OCI-LY7 (cell line): Measurements from ENCODE around the gene TBC1D24. TPM values are rescaled to one million over a fixed set of nuclear protein-coding genes. Genes with fewer than 3 reads are reported as not detected.

Source experiments
- BruUV-seq: library from RNA; stranded (reverse); fragments of 400-500 nt; replicated peaks from 2 replicates; lab custom pipeline; 2021; lab: Mats Ljungman, UMichigan
- CTCF ChIA-PET: fragments of 300-600 bp; sonication (Branson Sonifier 250); formaldehyde crosslinking; loops from one replicate; lab custom pipeline; 2022; ENCODE audit warnings: antibody characterized with exemption; ENCODE audit not compliant: unreplicated experiment; lab: Charles Lee
- POLR2A ChIA-PET: fragments of 300-600 bp; sonication (Branson Sonifier 250); formaldehyde crosslinking; loops from one replicate; lab custom pipeline; 2022; ENCODE audit warnings: antibody characterized with exemption; lab: Charles Lee
- DNase-seq: peaks from one replicate; pipeline ENCODE4 v3.0.0-alpha.2; 2015; ENCODE audit warnings: low spot score
- H2AFZ ChIP-seq: fragments of 200-600 bp; sonication (generic), shearing (Covaris generic); 2 replicates; pipeline ENCODE4 v1.6.1; 2014; ENCODE audit warnings: mild to moderate bottlenecking, antibody characterized with exemption, low read length, moderate library complexity
- H3K27ac ChIP-seq: fragments of 200-600 bp; sonication (generic); 2 replicates; pipeline ENCODE4 v1.5.1; 2014; ENCODE audit warnings: mixed run types, low read depth, mild to moderate bottlenecking, moderate library complexity, low read length, inconsistent platforms; ENCODE audit not compliant: poor library complexity, severe bottlenecking
- H3K36me3 ChIP-seq: fragments of 200-600 bp; sonication (generic); 2 replicates; pipeline ENCODE4 v1.6.1; 2014; ENCODE audit warnings: mild to moderate bottlenecking, antibody characterized with exemption, low read length, moderate library complexity, mixed read lengths; ENCODE audit not compliant: insufficient read depth
- H3K4me1 ChIP-seq: fragments of 200-600 bp; sonication (generic); 2 replicates; pipeline ENCODE4 v1.5.1; 2014; ENCODE audit warnings: mild to moderate bottlenecking, low read length; ENCODE audit not compliant: insufficient read depth, poor library complexity, severe bottlenecking
- H3K4me2 ChIP-seq: fragments of 200-600 bp; sonication (generic); 2 replicates; pipeline ENCODE4 v1.6.1; 2014; ENCODE audit warnings: mild to moderate bottlenecking, low read length
- H3K4me3 ChIP-seq: fragments of 200-600 bp; sonication (generic); 2 replicates; pipeline ENCODE4 v1.5.1; 2014; ENCODE audit warnings: mild to moderate bottlenecking, low read depth, low read length; ENCODE audit not compliant: poor library complexity, severe bottlenecking
- H3K79me2 ChIP-seq: fragments of 200-600 bp; sonication (generic); 2 replicates; pipeline ENCODE4 v1.6.1; 2016; ENCODE audit warnings: low read depth, mild to moderate bottlenecking, low read length, moderate library complexity, mixed read lengths; ENCODE audit not compliant: insufficient read depth
- H3K9me2 ChIP-seq: fragments of 200-600 bp; sonication (generic); 2 replicates; pipeline ENCODE4 v1.6.1; 2016; ENCODE audit warnings: mild to moderate bottlenecking, low read length, mixed read lengths; ENCODE audit not compliant: insufficient read depth
- H3K9me3 ChIP-seq: fragments of 200-600 bp; sonication (generic); 2 replicates; pipeline ENCODE4 v1.6.1; 2014; ENCODE audit warnings: mild to moderate bottlenecking, mixed run types, low read length, mixed read lengths
- H4K20me1 ChIP-seq: fragments of 200-600 bp; sonication (generic); 2 replicates; pipeline ENCODE4 v1.6.1; 2014; ENCODE audit warnings: mild to moderate bottlenecking, antibody characterized with exemption, low read length, moderate library complexity, mixed read lengths; ENCODE audit not compliant: insufficient read depth
- EZH2phosphoT487 ChIP-seq: fragments of 200-600 bp; sonication (generic); IDR thresholded peaks from 2 replicates; pipeline ENCODE4 v1.6.1; 2018; ENCODE audit warnings: low read depth, borderline replicate concordance, mild to moderate bottlenecking, mixed run types, antibody characterized with exemption, low read length, moderate library complexity, mixed read lengths
- intact Hi-C: fragments of 100-400 bp; cut with micrococcal nuclease; formaldehyde crosslinking; loops from one replicate; pipeline ENCODE4 v1.10.0; 2022; ENCODE audit not compliant: unreplicated experiment
- total RNA-seq, 2 experiments: library from RNA; depleted of rRNA in 1 of 2; stranded (reverse); fragments of >200 nt in 1 of 2; shearing (Covaris generic) in 1 of 2; gene quantifications; 2 replicates each; pipeline ENCODE4 v1.2.3, GENCODE V29; 2014 to 2022
- TF ChIP-seq, protein P1 (sequence below): fragments of 200-600 bp; sonication (generic); conservative IDR thresholded peaks from 2 replicates; pipeline ENCODE4 v1.5.1; 2014; ENCODE audit warnings: mild to moderate bottlenecking, antibody characterized with exemption, low read length, moderate library complexity, mixed read lengths

TBC1D24 gene
- total RNA-seq, 2 experiments from 2014 or later = 23.4 to 34.7 TPM

DNA sequence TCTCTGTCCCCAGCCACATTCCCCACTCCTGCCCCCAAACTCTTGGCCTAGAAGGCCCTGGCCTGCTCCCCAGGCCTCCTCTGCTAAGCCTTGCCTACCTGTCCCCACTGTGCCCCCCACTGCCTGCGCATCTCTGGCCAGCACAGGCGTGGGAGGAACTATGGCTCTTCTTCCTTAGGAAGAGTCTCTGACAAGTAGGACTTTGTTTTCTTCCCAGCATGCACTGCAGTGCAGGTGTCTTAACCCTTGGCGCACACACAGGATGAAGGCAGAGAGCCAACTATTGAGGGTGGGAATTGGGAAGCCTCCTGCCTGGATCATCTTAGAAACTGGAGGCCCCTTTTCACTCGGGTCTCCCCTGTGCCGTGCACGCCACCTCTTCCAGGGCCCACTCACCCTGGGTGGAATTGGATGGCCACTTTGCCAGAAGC is 48.9 kb downstream of the TBC1D24 start:
- no peaks in the 10 kb centered on the region for H4K20me1 ChIP-seq
- ChIA-PET POLR2A (no interaction called here), CTCF (no interaction called here)
- peaks cover 4% of the 10 kb centered on the region; the same call in 1 of the 2 replicates for H3K79me2 ChIP-seq
- no peak overlapping the region for H3K27ac ChIP-seq
- H3K4me1 ChIP-seq = peaks cover 13% of the 10 kb centered on the region
- no peaks in the 10 kb centered on the region for H3K9me3 ChIP-seq
- TF ChIP-seq EZH2phosphoT487 = no peak
- TF ChIP-seq, protein P1, sequence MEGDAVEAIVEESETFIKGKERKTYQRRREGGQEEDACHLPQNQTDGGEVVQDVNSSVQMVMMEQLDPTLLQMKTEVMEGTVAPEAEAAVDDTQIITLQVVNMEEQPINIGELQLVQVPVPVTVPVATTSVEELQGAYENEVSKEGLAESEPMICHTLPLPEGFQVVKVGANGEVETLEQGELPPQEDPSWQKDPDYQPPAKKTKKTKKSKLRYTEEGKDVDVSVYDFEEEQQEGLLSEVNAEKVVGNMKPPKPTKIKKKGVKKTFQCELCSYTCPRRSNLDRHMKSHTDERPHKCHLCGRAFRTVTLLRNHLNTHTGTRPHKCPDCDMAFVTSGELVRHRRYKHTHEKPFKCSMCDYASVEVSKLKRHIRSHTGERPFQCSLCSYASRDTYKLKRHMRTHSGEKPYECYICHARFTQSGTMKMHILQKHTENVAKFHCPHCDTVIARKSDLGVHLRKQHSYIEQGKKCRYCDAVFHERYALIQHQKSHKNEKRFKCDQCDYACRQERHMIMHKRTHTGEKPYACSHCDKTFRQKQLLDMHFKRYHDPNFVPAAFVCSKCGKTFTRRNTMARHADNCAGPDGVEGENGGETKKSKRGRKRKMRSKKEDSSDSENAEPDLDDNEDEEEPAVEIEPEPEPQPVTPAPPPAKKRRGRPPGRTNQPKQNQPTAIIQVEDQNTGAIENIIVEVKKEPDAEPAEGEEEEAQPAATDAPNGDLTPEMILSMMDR = no peak
- intact Hi-C loops = no loop called here
- peaks cover 33% of the 10 kb centered on the region for H3K36me3 ChIP-seq
- no peak overlapping the region for H3K4me2 ChIP-seq
- no TSS peak for BruUV-seq
- no peak for DNase-seq
- no peak overlapping the region for H3K4me3 ChIP-seq
- no peak overlapping the region for H2AFZ ChIP-seq
- no peaks in the 10 kb centered on the region for H3K9me2 ChIP-seq

- no peak overlapping the region for H3K4me3 ChIP-seq
- H2AFZ ChIP-seq = no peak overlapping the region
- peaks cover 35% of the 10 kb centered on the region for H3K36me3 ChIP-seq
- H3K9me2 ChIP-seq = no peaks in the 10 kb centered on the region
- no TSS peak for BruUV-seq
- peaks cover 4% of the 10 kb centered on the region; the same call in 1 of the 2 replicates for H3K79me2 ChIP-seq
- ChIA-PET CTCF (no interaction called here), POLR2A (no interaction called here)
- H3K9me3 ChIP-seq = no peaks in the 10 kb centered on the region
- H3K27ac ChIP-seq = no peak overlapping the region
- H3K4me1 ChIP-seq = peaks cover 12% of the 10 kb centered on the region
- intact Hi-C loops = no loop called here
- H3K4me2 ChIP-seq = no peak overlapping the region
- H4K20me1 ChIP-seq = no peaks in the 10 kb centered on the region
- TF ChIP-seq, protein P1 = no peak
- no peak for TF ChIP-seq EZH2phosphoT487
- no peak for DNase-seq
Measured at GRCh38 chr16:2524339-2524938, 49.5 kb downstream of the TBC1D24 start.

DNA sequence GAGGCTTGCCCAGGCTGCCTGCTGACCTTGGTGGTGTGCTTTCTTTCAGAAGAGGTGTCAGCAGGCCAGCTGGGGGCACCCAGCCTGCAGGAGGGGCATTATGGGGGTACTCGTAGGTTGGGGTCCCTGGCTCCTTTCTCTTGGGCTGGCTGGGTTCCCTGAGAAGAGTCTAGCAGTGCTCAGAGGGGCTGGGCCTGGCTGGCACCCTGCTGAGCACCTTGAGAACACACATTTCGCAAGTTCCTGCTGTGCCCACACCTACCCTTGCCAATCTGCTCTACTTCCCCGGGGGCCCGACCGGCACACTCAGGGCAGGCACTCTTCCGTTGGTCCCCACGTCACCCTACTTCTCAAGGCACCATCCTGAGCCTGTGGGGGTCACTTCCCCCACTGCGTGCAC is 51.2 kb downstream of the TBC1D24 start:
- H3K9me3 ChIP-seq = no peaks in the 10 kb centered on the region
- H3K27ac ChIP-seq = no peak overlapping the region
- H3K79me2 ChIP-seq = no peaks in the 10 kb centered on the region
- no TSS peak for BruUV-seq
- ChIA-PET CTCF (no interaction called here), POLR2A (no interaction called here)
- DNase-seq = no peak
- H3K4me3 ChIP-seq = no peak overlapping the region
- no peak overlapping the region for H3K4me2 ChIP-seq
- H3K36me3 ChIP-seq = peaks cover 36% of the 10 kb centered on the region
- H4K20me1 ChIP-seq = no peaks in the 10 kb centered on the region
- no peaks in the 10 kb centered on the region for H3K9me2 ChIP-seq
- peaks cover 6% of the 10 kb centered on the region for H3K4me1 ChIP-seq
- no peak overlapping the region for H2AFZ ChIP-seq
- intact Hi-C loops = no loop called here
- TF ChIP-seq EZH2phosphoT487 = no peak
- TF ChIP-seq, protein P1 = no peak
